TTC549 (cell line): ENCODE measurements around the gene TTLL11.
"Not testable (repeated sequence)": the region's sequence is repeated elsewhere in the genome, so short reads cannot be mapped to it uniquely, and the experiment has no call there.

ENCODE experiments used
- FAIRE-seq: peaks from 2 replicates; lab custom pipeline; 2012; peaks lifted over from hg19 to GRCh38; lab: Jason Lieb, UNC

The TTLL11 gene

DNA sequence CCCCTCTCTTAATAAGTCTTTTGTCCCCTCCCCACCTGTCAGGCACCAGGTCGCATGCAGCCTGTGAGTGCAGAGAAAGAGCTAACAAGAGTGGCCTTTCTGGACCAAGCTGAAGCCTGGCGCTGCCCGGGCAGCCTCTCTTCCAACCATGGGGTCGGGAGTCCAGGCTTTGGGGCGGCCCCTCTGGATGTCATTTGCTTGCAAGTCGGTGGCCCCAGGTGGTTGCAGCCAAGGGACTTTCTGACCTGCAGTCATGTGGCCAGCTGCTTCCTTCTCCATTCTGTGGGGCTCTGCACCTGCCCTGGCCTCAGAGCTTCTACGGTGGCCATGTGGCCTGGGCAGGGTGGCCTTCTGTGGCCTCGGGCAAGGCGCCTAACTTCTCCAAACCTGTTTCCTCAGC lies 282.0 kb downstream of the TTLL11 start:
- no peak for FAIRE-seq

- no peak for FAIRE-seq
Observed at GRCh38 chr9:121810489-121810888, 282.6 kb downstream of the TTLL11 start.

- no peak for FAIRE-seq
Observed at GRCh38 chr9:121809356-121810050, 283.6 kb downstream of the TTLL11 start.

DNA sequence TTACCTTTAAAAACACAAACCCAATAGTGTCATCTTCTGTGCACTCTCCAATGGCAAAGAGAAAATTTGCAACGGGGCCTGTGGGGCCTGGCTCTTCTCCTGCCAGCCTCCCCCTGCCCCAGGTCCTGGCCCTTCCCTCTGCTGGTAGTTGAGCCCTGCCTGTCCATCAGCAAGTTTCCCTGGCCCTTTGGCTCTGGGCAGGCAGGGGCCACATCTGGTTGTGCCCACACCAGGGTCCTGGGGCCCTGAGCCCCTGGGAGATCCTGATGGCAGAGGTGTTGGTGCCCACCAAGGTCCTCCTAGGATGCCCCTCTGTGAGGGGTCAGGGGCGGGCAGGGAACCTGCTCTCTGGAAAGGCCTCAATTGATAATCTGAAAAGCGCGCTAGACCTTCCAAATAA lies 284.3 kb downstream of the TTLL11 start:
- no peak for FAIRE-seq

DNA sequence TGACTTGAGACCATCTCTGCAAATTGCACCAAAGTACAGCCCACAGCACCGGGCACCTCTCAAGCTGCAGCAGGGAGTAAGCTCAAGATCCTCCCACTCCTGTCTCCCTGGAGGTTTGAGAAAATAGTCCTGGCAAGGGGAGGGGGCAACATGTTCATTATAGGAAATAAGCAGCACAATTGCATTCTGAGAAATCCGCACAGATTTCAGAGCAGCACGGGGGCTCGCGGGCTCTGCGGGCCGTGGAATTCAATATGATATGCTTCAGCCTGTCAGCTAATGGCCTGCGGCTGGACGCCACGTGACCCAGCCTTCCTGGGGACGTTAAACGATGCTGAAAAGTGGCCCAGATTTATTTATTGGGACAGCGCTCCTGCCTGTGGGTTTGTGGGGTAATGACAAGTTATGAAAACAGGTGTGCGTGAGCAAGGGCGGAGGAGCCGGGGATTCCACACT lies 285.3 kb downstream of the TTLL11 start:
- no peak for FAIRE-seq

DNA sequence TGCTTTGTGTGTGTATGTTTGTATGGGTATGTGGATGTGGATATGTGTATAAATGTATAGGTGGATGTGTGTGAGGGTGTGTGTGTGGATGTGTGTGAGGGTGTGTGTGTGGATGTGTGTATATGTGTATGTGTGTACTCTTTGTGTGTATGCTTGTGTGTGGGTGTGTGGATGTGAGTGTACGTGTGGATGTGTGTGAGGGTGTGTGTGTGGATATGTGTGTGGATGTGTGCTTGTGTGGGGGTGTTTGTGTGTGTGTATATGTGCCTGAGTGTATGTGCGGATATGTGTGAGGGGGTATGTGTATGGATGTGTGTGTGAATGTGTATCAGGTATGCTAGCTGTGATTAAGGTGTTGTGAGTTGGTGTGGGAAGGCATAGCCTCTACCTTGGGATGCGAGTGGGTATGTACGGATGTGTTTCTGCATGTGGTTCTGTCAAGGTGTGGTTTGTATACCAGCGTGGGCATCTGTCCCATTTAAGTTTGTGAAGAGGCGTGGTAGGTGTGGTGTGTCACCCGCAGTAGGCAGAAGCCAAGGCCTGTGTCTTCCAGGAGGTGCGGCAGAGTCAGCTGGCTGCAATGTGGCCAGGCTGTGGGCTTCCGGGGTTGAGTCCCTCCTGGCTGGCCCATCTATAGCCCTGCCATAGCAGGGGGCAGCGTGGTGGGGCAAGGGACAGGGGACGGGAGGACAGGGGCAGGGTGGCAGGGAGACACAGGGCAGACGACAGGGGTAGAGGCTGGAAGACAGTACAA lies 285.9 kb downstream of the TTLL11 start:
- FAIRE-seq = no peak

GRCh38 chr9:121802753-121803152 lies 290.4 kb downstream of the TTLL11 start:
- FAIRE-seq = no peak

DNA sequence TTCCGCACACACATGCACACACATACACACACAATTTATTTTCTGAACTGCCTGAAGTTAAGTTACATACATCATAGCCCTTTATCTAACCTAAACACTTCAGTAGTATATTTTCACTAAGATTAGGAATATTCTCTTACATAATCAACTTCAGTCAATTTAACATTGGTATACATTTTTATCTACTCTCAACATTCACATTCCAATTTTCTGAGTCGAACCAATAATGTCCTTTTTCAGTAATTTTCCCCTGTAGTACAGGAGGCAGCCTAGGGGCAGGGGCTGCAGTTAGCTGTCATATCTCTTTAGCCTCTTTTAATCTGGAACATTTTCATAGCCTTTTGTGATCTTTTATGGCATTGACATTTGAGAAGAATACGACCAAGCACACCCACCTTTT lies 291.5 kb downstream of the TTLL11 start:
- no peak for FAIRE-seq

GRCh38 chr9:121800376-121800775 lies 292.7 kb downstream of the TTLL11 start:
- no peak for FAIRE-seq

- FAIRE-seq = no peak
Observed at GRCh38 chr9:121798941-121799340, 294.2 kb downstream of the TTLL11 start.

DNA sequence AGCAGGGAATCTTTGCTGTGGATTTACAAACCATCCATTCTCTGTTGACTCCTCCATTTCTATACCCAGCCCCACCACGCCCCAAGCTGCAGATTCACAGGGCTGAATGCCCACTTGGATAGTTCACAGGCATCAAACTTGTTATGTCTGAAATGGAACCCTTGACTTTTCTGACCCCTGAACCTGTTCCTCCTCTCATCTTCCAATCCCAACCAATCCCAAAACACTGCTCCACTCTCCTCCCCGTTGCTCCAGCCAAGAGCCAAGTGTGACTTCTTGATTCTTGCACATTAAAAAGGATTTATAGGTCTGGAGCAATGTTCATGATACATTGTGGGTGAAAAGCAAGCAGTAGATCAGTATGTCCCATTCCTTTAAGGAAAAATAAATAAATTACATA lies 296.0 kb downstream of the TTLL11 start:
- no peak for FAIRE-seq

GRCh38 chr9:121794334-121794733 lies 298.8 kb downstream of the TTLL11 start:
- FAIRE-seq = not testable (repeated sequence)

DNA sequence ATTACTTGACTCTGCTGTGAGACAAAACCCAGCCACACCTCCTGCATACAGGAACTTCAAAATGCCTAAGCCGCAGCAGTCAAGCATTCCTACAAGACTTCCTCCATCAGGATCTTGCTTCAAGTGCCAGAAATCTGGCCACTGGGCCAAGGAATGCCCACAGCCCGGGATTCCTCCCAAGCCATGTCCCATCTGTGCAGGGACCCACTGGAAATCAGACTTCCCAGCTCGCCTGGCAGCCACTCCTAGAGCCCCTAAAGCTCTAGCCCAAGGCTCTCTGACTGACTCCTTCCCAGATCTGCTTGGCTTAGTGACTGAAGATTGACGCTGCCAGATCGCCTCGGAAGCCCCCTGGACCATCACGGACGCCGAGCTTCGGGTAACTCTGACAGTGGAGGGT lies 300.6 kb downstream of the TTLL11 start:
- FAIRE-seq = not testable (repeated sequence)

DNA sequence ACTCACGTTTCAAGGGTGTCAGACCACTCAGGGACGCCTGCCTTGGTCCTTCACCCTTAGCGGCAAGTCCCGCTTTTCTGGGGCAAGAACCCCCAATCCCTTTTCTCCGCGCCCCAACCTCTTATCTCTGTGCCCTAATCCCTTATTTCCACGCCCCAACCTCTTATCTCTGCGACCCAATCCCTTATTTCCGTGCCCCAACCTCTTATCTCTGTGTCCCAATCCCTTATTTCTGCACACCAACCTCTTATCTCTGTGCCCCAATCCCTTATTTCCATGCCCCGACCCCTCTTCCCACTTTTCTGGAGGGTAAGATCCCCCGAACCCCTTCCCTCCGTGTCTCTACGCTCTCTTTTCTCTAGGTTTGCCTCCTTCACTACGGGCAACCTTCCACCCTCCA lies 302.3 kb downstream of the TTLL11 start:
- no peak for FAIRE-seq

DNA sequence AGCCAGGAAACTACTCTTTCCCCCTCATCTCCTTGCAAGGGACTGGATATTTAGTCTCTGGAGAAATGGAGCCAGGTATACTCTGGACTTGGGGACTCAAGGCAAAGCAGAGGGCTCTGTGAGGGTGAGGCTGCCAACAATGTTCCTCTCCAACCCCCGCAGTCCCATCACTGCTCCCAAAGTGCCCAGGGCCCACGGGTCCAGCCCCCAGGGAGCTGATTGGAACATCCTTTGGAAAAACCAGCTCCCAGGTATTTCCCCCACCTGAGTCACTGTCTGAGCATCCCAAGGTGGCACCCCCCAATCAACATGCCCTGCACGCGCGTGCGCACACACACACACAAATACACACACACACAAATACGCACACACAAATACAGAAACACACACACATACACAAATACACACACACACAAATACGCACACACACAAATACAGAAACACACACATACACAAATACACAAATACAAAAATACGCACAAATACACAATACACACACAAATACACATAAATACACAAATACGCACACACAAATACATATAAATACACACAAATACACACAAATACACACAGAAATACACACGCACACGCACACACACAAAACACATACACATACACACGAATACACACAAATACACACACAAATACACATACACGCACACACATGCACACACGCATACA lies 304.3 kb downstream of the TTLL11 start:
- no peak for FAIRE-seq

DNA sequence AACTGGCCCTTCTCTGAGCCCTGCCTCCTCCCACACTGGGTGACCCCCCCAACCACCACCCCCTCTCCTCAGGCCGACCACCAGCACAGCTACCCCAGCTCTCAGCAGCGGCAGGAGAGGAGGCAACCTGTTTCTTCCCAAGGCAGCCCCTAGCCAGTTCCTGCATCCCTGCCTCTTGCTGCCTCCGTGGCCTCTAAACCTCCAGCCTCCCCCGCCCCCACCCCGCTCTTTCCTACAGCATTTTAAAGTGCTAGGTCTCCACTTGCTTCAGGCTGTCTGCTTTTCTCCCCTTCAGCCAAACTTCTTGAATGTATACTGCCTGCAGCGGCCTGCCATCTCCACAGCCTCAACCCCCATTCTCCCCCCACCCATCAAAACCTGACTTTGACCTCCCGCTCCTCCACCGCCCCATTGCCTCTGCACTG lies 306.1 kb downstream of the TTLL11 start:
- no peak for FAIRE-seq

GRCh38 chr9:121786543-121786948 lies 306.6 kb downstream of the TTLL11 start:
- FAIRE-seq = no peak

DNA sequence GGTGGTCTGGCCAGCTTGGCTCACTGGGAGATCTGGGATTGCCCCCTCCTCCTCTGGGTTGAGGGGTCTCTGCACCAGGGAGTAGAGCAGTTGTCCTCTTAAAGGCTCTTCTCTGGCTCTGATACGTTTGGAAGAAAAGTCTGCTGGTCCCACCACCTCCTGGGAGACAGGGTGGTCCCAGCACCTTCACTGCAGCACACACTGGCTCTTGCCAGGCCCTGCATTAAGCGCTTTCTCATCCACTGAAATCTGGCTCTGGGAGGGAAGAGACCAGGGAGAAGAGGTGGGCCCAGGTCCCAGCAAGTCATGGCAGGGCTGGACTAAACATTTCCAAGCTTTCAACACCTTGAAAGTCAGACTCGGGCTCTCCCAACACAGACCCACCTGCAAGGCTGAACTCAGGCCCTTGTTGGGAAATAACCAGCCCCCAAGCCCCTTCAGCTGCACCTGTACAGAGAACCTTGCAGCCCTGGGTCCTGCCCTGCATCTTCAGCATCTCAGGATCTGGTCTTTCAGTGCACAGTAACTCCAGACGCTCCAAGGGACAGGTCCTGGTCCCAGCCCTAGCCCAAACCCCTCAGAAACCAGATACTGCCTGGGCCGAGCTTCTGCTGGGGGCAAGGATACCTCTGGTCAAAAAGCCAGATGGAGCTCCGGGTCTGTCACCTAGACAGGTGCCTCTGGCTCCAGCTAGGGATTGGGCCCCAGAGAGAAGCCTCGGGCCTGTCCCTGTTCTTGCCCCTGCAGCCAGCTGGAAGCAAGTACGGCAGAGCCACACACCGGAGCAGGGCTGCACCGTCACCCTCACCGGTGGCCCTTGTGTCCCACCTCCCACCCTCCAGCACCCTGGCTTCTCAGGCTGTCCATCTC lies 307.2 kb downstream of the TTLL11 start:
- no peak for FAIRE-seq

DNA sequence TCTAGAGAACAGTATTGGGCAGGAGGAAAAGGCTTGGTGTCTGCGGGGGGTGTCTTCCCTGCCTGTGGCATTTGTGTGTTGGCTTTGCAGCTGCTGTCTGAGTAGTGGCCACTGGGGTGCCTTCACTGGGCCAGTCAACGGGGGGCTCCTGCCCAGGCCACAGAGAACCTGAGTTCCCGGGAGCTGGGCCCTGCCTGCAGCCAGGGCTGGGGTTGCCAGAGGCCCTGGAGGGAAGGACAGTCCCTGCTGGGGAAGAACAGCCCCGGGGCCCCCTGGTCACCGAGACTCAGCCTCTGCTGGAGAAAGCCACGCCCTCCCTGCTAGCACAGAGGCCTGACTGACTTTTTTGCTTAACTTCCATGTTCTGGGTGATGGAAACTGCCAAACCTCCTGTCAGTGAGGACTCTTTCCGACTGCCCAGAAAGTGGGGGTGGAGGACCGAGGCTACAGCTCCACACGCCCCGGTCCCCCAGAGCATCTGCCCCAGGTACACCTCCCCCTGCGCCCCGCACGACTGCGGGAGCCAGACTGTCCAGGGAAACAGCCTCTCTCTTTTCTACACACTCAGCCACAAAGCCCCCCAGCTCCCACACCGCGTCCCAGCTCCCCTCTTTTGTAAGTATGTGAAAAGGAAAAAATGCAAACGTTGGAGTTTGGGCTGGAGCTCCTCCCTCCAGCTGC lies 308.2 kb downstream of the TTLL11 start:
- FAIRE-seq = no peak

DNA sequence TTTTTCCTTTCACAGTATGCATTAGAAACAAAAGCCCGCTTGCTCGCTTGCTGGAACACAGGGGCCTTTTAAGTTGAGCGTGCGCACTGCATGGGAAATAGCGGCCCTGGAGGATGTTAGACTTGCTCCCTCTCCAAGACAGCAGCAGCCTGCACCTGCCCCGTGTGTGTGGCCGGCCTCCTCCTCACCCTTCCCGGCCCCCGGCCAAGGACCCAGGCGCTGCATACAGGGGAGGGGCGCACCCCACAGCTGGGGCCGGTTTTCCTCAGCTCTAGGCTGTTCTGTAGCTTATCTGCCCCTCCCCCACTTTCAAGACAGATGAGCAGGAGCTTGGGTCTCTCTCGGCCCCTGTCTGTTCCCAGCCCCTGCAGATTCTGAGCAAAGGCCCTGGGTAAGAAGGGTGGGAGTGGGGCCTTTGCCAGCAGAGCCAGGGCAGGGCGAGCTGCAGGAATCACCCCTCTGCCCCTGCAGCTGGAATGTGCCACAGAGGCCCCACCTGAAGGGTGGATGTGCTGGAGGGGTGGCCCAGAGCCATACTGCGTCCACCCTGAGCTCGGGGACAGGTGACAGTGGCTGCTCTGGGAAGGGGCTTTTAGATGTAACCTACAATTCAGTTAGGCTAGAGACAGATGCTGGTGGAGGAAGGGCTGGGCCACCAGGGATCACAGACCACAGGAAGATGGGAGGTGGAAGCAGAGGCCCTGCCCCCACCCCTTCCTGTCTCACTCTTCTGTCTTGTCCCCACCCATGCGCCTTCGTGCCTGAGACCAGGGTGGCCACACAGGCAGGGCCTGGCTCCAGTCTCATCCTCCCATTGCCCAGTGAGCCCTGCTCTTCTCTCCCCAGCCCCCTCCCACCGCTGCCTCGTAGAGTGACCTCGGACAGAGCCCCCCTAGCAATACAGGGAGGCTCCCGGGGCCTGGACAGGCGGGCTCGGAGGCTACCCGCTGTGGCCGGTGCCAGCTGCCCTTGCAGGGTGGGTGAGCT lies 309.3 kb downstream of the TTLL11 start:
- FAIRE-seq = no peak
